HG02981 (cell line): ENCODE data around the gene PIK3C2B.

Experiments used
- ATAC-seq: cut with Tn5 transposase; IDR thresholded peaks from one replicate; pipeline ENCODE4 v1.9.1; 2021; ENCODE audit warnings: mild to moderate bottlenecking, moderate library complexity; ENCODE audit not compliant: unreplicated experiment

PIK3C2B gene

DNA sequence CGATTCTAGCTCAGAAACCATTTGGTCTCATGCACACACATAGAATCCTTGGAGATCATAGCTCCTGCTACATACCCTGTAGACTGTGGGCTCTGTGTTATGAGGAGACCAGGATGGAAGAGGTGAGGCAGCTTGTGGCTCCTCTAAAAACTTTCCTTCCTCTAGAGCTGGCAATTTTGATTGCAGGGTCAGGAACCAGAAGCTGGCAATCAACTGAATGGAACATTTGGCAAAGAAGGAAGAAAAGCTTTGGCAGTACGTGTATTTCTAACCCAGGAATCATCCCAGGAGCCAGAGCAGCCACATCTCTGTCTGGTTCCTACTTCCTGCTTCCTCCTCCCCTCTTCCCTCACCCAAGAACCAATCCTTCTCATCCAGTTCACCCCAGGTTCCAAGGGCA, 15.7 kb downstream of the PIK3C2B start:
- no peak for ATAC-seq

GRCh38 chr1:204478172-204478899, 16.3 kb downstream of the PIK3C2B start:
- no peak for ATAC-seq

DNA sequence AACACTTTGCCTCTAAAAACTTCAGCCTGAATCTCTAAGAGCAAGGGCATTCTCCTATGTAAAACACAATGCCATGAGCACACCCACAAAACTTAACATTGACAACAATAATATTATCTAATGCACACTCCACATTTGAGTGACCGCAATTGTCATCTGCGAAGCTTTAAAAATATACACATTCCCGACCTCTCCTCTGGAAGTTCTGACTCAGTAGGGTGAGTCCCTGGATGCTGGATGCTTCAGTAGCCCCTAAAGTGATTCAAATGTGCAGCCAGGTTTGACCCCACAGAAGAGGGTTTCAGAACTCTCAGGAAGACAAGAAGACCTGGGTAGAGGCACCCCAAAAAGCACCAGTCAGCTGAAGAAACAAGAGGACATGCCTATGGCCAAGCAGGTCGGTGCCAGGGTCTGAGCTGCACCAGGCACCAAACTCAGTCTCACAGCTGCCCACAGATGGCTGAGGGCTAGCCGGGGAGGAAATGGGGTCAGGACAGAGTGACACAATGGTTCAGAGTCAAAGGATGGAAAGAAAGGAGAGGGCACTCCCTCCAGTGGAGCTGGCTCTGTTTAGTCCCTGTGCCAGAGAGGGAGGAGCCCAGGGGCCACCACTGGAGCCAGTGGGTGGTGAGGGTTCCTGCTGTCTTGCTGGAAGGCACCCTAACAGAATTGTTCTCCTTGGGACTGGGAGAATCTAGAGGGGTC, 17.4 kb downstream of the PIK3C2B start:
- ATAC-seq = no peak

DNA sequence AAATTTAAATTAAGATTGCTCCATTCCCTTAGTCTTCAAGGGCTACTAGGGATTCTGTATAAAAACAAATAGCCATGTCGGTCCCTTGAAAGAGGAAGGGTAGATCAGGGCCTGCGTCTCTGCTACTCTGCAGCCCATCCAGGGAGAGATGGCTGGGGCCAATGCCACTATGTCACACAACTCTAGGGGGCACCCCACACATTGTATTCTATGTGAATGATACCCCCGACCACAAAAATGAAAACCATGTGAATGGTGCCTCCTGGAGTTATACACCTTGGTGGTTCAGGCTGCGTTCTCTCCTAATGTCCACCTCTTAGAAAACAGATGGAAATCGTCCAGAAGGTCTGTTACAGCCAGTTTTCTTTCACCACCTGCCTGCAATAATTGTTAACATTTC, 18.0 kb downstream of the PIK3C2B start:
- ATAC-seq = no peak

GRCh38 chr1:204475656-204476432, 18.8 kb downstream of the PIK3C2B start:
- ATAC-seq = no peak

DNA sequence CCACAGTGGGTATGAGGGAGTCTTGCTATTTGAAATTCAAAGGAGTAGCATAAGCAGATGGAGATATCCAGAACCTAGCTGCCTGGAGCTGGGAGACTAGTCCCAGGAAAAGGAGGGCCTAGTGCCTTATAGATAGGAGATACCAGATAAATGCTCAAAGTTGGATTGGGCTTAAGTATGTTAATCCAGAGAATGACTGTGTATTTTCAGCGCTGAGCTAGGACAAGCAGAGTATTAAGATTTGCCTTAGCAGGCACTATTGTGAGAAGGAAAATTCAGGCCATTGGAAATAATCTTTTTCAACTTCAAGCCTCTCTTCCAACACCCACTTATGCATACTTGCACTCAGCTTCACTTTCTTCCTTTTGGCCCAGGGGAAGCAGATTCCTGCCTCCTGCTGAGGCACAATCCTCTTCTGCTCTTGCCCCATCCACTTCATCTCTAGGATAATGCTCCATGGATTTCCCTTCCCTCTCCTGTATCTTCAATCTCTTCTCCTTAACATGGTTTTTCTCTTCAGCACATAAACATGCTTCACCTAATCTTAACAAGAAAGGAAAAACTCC, 21.1 kb downstream of the PIK3C2B start:
- no peak for ATAC-seq

DNA sequence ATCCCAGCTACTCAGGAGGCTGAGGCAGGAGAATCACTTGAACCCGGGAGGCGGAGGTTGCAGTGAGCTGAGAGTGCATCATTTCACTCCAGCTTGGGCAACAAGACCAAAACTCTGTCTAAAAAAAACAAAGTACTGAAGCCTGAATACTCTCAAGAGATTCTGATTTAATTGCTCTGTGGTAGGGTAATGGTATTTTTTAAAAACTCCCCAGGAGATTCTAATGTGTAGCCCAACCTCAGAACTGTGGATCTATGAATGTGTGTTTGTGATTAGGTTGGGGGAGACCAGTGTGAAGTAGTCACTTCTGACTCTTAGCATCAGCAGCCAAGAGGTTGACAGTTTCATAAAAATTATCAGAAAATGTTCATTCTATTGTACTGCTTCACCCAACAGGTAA, 21.9 kb downstream of the PIK3C2B start:
- ATAC-seq = no peak

GRCh38 chr1:204471687-204472086, 22.9 kb downstream of the PIK3C2B start:
- no peak for ATAC-seq

DNA sequence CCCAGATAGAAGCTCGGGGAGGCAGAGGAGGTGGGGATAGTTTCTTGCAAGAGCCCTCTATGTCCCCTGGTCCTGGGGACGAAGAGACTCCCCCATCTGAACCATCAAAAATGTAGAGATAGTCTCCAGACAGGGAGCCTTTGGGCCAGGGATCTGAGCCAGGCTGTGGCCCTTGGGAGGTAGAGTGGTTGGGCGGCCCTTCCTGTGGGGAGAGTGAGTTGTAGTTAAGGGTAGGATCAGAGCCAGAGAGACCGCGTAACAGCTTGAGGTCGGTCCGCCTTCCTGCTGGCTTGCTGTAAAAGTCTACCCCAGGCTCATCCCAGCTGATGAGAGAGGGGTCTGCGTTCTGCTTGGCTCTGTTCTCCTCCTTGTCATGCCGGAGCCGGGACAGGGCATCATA, 25.3 kb downstream of the PIK3C2B start:
- ATAC-seq = no peak

GRCh38 chr1:204468766-204469302, 25.8 kb downstream of the PIK3C2B start:
- ATAC-seq = no peak

GRCh38 chr1:204468206-204468605, 26.4 kb downstream of the PIK3C2B start:
- ATAC-seq = no peak

GRCh38 chr1:204466416-204467405, 27.9 kb downstream of the PIK3C2B start:
- ATAC-seq = no peak

GRCh38 chr1:204465546-204466415, 28.8 kb downstream of the PIK3C2B start:
- ATAC-seq = peak; percentile 65

DNA sequence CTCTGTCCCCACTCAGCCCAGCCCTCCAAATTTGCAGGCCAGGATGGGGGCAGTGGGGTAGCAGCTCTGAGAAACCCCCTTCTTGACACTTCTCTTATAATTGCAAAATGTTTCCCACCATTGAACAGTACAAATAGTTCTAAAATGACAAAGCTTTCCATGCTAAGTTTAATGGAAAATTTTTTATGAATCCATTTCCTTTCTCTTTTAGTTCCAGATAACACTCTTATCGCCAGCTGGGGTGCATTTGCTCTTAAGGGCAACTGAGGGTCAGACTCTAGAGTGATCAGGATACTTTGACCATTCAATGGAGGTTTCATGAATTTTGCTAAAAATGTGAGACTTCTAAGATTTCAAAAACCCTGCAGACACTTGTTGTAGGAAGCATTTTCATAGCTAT, 29.9 kb downstream of the PIK3C2B start:
- no peak for ATAC-seq

- no peak for ATAC-seq
Observed at GRCh38 chr1:204464187-204464631, 30.4 kb downstream of the PIK3C2B start.

DNA sequence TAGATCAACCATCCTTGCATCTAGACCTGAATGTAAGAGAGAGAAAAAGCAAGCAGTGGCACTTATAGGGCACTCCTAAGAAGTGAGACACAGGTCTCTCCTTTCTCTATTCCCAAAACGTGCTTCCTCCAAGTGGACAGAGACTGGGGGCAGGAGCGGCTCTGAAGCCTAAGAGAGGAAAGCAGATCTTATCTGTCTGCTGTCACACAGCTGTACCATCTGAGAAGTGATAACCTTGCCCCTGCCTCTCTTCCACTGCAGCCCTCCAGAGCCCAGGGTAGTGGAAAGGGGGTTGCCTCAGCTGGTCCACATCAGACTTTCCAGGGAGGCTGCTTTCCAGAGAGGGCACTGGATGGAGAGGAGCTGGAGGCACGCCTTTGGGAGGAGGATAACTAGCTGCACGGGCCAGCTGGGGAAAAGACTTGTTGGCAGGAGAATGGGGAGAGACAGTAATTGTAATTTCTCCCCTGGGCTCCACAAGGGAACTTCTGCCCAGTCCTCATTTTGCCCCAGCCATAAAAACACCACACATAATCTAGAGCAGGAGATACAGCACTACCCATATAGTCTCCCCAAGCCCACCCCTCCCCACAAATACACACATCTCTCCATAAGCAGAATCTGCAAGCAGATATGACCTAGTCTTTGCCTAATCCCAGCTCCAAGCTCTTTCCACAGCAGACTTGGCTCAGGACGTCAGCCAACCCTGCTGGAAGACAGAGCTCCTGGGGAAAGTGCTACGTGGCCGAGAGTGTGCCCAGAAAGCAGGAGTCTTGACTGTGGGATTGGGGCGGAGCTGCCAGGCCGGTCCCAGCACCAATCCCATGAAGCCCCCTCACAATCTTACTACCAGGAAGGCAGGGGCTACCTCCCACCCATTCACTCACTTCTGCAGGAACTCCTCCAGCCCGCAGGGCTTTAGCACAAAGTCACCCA, 31.2 kb downstream of the PIK3C2B start:
- ATAC-seq = no peak

DNA sequence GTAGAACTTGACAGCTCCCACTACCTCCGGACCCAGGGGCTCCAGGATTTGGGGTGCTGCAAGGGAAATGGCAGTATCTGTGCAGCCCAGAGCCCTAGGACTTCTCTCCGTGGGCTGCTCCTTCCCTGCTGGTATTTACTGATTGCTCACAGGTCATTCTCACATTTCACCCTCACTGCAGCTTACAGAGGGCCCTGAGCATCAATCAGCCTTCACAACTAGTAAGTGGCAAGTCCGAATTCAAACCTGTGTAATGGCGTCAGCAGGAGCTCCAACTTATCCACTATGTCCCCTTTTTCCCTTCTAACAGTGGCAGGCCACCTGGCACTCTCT, 32.4 kb downstream of the PIK3C2B start:
- no peak for ATAC-seq
